Caki2 (cell line): Measurements from ENCODE around the gene ELFN1. TPM values are rescaled to one million over a fixed set of nuclear protein-coding genes. Genes with fewer than 3 reads are reported as not detected.

Source experiments
- DNase-seq: peaks from one replicate; pipeline ENCODE4 v3.0.0-alpha.2; 2015; ENCODE audit warnings: low read depth
- in situ Hi-C: cut with HindIII; loops from 2 replicates; pipeline ENCODE4 v1.10.0; 2016; ENCODE audit warnings: low sequenced_read_pairs, low pct_unique_long_range_greater_than_20kb, mixed read lengths
- total RNA-seq: library from RNA; depleted of rRNA; stranded (reverse); fragments of >200 nt; shearing (Covaris generic); gene quantifications from 2 replicates; pipeline ENCODE4 v1.2.3, GENCODE V29; 2014; ENCODE audit warnings: low replicate concordance

Gene ELFN1
- total RNA-seq, 1 experiment from 2014 or later: not detected

DNA sequence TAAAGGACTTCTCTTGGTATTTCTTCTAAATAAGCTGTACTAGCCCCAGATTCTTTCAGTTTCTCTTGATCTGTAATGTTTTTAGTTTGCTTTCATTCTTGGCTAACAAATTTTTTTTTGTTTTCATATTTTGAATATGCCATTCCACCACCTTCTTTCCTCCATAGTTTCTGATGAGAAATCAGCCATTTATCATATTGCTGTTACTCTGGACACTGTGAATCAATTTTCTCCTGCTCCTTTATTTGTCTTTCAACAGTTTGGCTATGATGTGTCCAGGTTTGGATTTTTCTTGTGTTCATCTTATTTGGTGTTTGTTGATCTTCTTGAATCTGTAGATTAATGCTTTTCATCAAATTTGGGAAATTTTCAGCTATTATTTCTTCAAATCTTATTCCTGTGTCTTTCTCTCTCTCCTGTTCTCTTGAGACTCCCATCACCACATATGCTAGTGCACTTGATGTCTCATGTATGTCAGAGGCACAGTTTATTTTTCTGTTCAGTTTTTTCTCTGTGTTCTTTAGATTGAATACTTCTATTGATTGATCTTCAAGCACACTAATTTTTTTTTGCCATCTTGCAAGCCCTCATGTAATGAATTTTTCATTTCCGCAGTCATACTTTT, 15.0 kb downstream of the ELFN1 start:
- no peak for DNase-seq
- in situ Hi-C loops: no loop called here

- in situ Hi-C loops: no loop called here
- no peak for DNase-seq
Measured at GRCh38 chr7:1688542-1688941, 18.5 kb downstream of the ELFN1 start.

DNA sequence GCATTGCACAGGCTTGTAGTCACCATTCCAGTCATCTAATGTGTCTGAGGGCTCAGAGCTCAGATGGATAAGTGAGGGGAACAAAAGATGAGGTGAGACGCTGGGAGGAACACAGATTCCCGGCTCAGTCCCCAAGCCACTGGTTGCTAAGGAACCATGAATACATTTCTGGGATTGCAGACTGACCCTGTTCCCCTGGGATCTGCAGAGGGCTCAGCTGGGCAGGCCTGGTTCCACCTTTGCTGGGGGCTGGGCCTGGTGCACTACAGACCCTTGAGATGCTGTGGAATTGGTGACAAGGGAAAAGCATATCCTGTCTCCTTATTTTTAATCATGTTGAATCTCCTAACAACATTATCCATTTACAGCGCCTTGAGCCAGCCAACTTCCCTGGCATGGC, 19.2 kb downstream of the ELFN1 start:
- DNase-seq: no peak
- in situ Hi-C loops: no loop called here

DNA sequence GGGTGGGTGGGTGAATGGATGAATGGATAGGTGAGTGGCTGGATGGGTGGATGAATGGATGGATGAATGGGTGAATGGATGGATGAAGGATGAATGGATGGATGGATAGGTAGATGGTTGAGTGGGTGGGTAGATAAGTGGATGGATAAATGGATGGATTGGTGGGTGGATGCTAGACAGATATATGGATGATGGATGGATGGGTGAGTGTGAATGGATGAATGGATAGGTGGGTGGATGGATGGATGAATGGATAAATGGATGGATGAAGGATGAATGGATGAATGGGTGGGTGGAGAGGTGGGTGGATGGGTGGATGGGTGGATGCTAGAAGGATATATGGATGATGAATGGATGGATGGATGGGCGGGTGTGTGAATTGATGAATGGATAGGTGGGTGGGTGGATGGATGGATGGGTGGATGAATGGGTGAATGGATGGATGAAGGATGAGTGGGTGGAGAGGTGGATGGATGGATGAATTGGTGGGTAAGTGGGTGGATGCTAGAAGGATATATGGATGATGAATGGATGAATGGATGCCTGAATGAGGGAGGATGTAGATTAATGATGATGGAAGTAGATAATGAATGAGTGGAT, 20.4 kb downstream of the ELFN1 start:
- in situ Hi-C loops: no loop called here
- no peak for DNase-seq

- in situ Hi-C loops: no loop called here
- no peak for DNase-seq
Measured at GRCh38 chr7:1691096-1691495, 21.0 kb downstream of the ELFN1 start.

DNA sequence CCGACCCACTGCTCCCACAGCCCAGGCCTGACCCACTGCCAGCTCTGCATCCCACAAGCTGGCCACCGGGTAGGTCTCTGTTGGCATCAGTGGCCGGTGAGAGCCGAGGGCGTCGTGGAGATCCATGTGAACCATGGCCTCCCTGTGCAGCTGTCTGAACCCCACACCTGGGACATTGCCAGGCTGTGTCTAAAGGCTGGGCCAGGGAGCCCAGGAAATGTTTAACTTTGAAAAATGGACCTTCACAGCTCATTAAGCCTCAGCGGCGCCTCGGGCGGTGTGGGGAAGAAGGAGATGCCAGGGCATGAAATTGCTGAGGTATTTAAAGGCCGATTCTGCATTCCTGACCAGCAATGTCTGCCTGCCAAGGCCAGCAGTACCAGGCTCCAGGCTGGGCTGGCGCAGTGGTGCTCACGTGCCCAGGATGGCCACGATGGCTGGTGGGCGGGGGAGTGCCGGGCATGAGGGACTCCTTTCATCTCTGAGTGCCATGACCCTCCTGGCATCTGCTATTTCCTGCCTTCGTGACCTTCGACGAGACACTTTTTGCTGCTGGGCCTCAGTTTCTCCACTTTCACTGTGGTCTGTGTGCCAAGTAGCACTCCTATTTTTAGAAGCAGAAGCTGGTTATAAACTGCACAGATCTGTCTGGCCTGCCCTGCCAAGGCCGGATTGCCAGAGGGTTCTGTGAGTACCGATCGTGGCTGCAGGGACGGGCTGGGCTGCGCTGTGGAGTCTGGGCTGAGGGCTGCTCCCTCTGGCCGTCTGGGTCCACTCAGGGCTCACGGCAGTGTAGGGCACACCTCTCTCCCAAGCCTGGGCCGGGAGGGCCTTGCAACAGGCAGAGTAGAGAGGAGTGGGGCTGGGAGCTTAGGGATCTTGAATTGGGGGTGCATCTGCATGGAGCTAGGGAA, 21.8 kb downstream of the ELFN1 start:
- in situ Hi-C loops: no loop called here
- peak; percentile 95 for DNase-seq

DNA sequence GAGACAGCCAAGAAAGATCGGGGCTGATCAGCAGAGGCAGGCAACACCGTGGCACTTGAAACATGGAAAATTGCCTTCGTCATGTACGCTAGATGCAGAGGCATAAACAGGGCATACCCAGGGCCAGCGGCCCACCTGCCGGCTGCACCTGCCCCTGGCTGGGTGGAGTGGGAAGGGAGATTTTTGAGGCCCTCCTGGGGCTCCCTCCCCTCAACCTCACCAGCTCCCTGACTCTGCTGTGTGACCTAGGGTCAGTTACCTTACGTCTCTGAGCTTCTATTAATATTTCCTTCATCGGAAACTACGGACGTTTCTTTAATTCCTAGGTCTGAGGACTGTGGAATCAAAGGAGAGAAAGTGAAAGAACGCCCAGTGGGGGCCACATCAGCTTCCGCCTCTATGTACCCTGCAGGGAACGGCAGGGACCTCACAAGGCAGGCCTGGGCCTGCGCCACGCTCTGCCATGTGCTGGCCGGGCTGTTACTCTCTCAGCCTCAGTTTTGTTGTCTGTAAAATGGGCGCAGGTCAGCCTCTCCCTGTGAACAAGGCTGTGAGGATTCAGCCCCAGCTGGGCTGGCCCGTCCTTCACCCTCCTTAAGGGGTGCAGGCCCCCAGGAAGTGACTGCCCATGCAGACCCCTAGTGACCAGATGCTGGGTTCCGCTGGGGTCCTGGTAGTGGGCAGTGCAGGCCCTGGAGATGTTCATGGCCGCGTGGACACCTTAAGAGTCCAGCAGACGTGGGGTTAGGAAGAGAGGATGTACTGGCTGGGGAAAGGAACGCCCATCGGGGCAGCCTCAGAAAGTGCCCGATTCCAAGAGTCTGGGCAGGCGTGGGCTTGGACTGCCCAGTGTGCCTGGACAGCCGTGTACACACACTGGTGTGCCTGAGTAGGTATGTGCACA, 22.7 kb downstream of the ELFN1 start:
- in situ Hi-C loops: no loop called here
- no peak for DNase-seq

DNA sequence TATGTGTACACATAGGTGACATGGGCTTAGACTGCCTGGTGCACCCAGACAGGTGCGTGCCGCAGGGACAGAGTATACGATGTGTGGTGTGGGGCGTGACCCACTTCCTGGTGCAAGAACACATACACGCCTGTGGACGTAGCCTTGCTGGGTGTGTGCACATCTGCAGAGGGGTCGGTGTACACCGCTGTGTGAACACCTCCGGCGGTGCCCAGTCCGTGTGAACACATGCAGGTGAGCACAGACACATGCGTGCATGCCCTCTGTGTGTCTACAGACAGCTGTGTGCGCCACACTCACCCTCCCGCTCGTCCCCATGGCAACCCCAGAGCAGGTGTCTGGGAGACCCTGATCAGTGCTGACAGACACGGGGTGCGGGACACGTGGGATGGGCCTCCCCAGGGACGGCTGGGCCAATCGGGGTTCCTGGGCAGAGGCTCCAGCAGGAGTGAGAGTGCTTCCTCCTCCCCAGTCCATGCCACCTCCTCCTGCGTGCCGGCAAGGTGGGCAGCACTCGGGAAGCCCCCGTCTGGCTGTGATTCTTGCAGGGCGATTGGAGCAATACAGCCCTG, 23.4 kb downstream of the ELFN1 start:
- in situ Hi-C loops: no loop called here
- peak; percentile 19 for DNase-seq

GRCh38 chr7:1693991-1694524, 24.0 kb downstream of the ELFN1 start:
- in situ Hi-C loops: no loop called here
- peak; percentile 66 for DNase-seq

GRCh38 chr7:1694611-1695511, 24.8 kb downstream of the ELFN1 start:
- DNase-seq: no peak

DNA sequence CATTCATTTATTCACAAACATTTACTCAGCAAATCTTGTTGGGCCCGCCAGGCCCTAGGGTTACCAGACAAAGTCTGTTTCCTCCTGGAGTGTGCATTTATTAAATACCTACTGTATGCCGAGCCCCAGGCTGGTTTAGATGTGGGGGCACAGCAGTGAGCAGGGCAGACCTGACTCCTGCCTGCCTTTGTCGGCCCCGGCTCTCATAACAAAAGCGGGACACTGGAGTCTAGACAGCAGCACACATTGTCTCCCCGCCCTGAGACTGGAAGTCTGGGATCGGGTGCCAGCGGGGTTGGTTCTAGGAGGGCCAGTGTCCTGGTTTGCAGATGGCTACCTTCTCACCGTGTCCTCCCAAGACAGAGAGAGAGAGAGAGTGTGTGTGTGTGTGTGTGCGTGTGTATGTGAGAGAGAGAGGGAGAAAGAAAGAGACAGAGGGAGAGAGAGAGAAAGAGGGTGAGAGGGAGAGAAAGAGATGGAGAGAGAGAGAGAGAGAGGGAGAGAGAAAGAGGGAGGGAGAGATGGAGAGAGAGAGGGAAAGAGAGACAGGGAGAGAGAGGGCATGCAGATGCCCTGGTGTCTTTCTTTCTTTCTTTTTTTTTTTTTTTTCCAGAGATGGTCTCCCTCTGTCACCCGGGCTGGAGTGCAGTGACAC, 25.9 kb downstream of the ELFN1 start:
- in situ Hi-C loops: no loop called here
- DNase-seq: no peak

More at GRCh38 chr7:1694611-1695511, 24.8 kb downstream of the ELFN1 start:
- in situ Hi-C loops: no loop called here

DNA sequence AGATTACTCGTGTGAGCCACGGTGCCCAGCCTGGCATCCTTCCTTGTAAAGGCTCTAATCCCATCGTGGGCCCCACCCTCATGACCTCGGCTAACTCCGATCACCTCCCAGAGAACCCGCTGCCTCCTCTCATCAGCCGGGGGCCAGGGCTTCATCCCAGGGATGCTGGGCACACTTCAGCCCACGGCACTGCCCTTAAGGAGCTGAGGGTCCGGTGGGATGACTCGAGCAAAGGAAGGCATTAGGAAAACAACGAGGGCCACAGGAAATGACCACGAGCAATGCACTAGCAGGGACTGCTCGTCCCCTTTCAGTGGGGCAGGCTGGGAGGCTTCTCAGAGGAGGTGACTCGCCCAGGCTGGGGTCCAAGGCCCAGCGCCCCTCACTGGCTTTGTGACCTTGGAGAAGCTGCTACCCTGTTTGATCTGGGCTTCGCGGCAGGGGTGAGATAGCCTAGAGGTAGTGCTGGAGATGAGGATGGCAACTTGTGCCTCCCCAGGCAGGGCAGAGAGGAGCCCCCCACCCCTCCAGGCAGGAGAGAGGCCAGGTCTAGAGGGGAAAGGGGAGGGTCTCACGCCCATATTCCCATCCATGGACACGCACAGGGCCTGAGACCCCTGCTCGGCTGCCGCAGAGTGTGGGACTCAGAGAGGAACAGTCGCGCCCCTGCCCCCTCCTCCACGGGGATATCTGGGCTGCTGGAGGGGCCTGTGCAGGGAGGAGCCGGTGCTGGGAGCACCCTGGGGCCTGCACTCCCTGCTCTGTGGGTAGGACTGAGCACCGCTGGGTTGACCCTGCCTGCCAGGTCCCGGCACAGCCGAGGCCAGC, 26.8 kb downstream of the ELFN1 start:
- no peak for DNase-seq
- in situ Hi-C loops: no loop called here

- DNase-seq: no peak
- in situ Hi-C loops: no loop called here
Measured at GRCh38 chr7:1697499-1698125, 27.5 kb downstream of the ELFN1 start.

DNA sequence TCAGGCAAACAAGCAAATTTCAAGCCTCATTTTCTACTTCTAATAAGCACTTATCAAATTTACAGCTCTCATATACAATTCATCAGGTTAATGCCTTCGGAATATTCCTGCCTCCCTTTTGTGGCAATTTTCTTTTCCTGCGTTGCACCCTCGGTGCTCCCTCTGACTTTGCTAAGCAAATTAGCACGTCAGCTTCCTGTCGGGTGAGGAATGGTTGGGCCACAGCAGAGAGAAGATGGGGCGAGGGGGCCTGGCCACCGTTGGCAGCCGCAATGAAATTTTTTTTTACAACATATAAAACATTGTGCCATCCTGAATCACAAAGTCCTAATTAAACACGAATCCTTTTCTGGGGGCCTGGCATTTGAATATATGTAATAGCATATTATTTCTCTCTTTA, 28.1 kb downstream of the ELFN1 start:
- no peak for DNase-seq

DNA sequence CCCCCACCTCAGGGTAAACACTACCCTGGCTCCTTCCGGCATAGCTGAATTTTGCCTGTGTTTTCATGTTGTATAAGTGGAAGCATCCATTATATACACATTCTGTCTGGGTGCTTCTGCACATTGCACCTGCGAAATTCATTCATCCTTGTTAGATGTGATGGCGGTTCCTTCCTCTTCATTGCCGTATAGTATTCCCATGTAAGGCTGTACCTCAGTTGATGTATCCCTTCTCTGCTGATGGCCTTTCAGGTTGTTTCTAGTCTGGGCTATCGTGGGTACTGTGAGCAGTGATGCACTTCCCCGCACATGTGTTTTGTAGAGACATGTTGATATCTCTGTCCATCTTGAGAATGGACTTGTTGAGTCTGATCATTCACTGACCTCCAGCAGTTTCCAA, 28.9 kb downstream of the ELFN1 start:
- no peak for DNase-seq
- in situ Hi-C loops: no loop called here

More for the DNA sequence above, 28.1 kb downstream of the ELFN1 start:
- in situ Hi-C loops: no loop called here
